Common myeloid progenitor, CD34-positive (primary cell): ENCODE measurements around the gene AKT1.

Experiments
- CTCF ChIA-PET: fragments of 350-600 bp; sonication (Branson Sonifier 250); formaldehyde crosslinking; loops from one replicate; lab custom pipeline; 2021; ENCODE audit warnings: antibody characterized with exemption; lab: Charles Lee
- POLR2A ChIA-PET: fragments of 350-600 bp; sonication (Branson Sonifier 250); formaldehyde crosslinking; loops from one replicate; lab custom pipeline; 2021; ENCODE audit warnings: antibody characterized with exemption; lab: Charles Lee
- DNase-seq, 3 donors: peaks; one replicate each; pipeline versions ENCODE4 v3.0.0 to v3.0.0-alpha.2; 2013
- H3K27ac ChIP-seq, 2 experiments: 1 replicate in 1 of 2; 2 replicates in 1 of 2; pipeline ENCODE4 v1.7.0; 2013; ENCODE audit warnings: inconsistent platforms in 2 of 2, low read length in 2 of 2, mild to moderate bottlenecking in 2 of 2, low read depth in 1 of 2, moderate library complexity in 1 of 2; ENCODE audit not compliant: severe bottlenecking in 2 of 2, insufficient read depth in 1 of 2, poor library complexity in 1 of 2
- H3K27me3 ChIP-seq, 5 experiments: replicated peaks in 2 of 5; 1 replicate in 3 of 5; 2 replicates in 2 of 5; pipeline versions ENCODE4 v1.6.1 to v1.7.0; 2013; ENCODE audit warnings: low read length in 4 of 5, mild to moderate bottlenecking in 2 of 5, moderate library complexity in 2 of 5, inconsistent platforms in 1 of 5; ENCODE audit not compliant: insufficient read depth in 5 of 5, control insufficient read depth in 4 of 5
- H3K36me3 ChIP-seq, 4 experiments: 1 replicate in 2 of 4; 2 replicates in 2 of 4; pipeline versions ENCODE4 v1.6.1 to v1.7.0; 2013; ENCODE audit warnings: low read length in 3 of 4, control low read depth in 1 of 4, mild to moderate bottlenecking in 1 of 4; ENCODE audit not compliant: control insufficient read depth in 4 of 4, insufficient read depth in 4 of 4
- H3K4me1 ChIP-seq, 4 experiments: 1 replicate in 3 of 4; 2 replicates in 1 of 4; pipeline versions ENCODE4 v1.6.1 to v1.7.1; 2013; ENCODE audit warnings: low read length in 3 of 4, mild to moderate bottlenecking in 3 of 4, control low read depth in 1 of 4, inconsistent platforms in 1 of 4, moderate library complexity in 1 of 4; ENCODE audit not compliant: control insufficient read depth in 4 of 4, insufficient read depth in 4 of 4; ENCODE audit errors: control extremely low read depth in 1 of 4
- H3K4me3 ChIP-seq, 7 experiments: 1 replicate in 4 of 7; 2 replicates in 3 of 7; pipeline versions ENCODE4 v1.5.1 to v1.7.0; 2013; ENCODE audit warnings: mild to moderate bottlenecking in 7 of 7, low read length in 6 of 7, moderate library complexity in 6 of 7, inconsistent platforms in 2 of 7, low read depth in 2 of 7, control low read depth in 1 of 7; ENCODE audit not compliant: insufficient read depth in 4 of 7, control insufficient read depth in 1 of 7; ENCODE audit errors: extremely low read depth in 1 of 7
- H3K9me3 ChIP-seq, 5 experiments: 1 replicate in 4 of 5; 2 replicates in 1 of 5; pipeline versions ENCODE4 v1.6.1 to v1.7.1; 2013; ENCODE audit warnings: low read length in 4 of 5, mild to moderate bottlenecking in 2 of 5, inconsistent platforms in 1 of 5, low read depth in 1 of 5, moderate library complexity in 1 of 5; ENCODE audit not compliant: control insufficient read depth in 4 of 5, insufficient read depth in 2 of 5; ENCODE audit errors: control extremely low read depth in 1 of 5
- WGBS: methylation state at CpG from one replicate; pipeline ENCODE4 v1.1.5; 2013; ENCODE audit not compliant: insufficient coverage; 5-methylcytosine and 5-hydroxymethylcytosine counted together

AKT1 gene

DNA sequence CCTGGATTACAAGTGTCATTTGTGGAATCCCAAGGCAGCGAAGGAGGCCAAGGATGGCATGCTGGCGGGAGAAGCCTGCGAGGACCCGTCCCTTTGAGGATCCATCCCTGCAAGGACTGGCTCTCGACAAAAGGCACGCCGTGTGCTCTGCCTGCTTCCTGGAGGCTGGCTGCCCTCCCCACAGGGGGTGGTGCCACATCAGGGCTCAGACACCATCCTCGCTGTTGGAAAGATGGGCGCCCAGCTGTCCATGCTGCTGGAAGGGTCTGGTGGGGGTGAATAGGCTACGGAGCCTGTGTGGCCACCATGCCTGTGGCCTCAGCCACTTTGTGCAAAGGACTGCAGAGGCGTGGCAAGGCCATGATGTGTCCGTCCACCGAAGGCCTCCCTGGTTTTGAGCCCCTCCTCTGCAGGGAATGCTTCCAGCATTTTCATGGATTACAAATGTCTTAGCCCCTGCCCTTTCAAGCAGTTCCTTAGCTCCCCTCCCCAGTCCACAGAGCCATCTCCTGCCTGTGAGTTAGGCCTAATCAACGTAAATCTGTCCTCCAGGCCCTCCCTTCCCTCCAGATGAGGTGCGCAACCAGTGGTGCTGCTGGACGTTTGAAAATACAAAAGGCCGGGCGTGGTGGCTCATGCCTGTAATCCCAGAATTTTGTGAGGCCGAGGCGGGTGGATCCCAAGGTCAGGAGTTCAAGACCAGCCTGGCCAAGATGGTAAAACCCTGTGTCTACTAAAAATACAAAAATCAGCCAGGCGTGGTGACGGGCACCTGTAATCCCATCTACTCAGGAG, 27.5 kb upstream of the AKT1 start:
- H3K36me3 ChIP-seq: peaks cover 0 to 6% (median 1%) of the 10 kb centered on the region in 4 experiments
- peaks cover 0 to 23% (median 20%) of the 10 kb centered on the region in 4 experiments for H3K4me1 ChIP-seq
- no peak overlapping the region for H3K27ac ChIP-seq
- 92% methylated on average over 21 of the region's 22 CpGs for WGBS
- POLR2A ChIA-PET: no interaction called here
- CTCF ChIA-PET: interaction anchor here (1.3 to 2.6 kb wide), 2 partner anchors 50 to 54 kb away, joined by 4 to 7 read pairs; no protein-coding TSS in a partner anchor
- peaks cover 0 to 2% (median 0%) of the 10 kb centered on the region in 5 experiments for H3K9me3 ChIP-seq
- no peak overlapping the region for H3K4me3 ChIP-seq
- H3K27me3 ChIP-seq: peaks cover 0 to 23% (median 4%) of the 10 kb centered on the region in 5 experiments
- DNase-seq: no peak

DNA sequence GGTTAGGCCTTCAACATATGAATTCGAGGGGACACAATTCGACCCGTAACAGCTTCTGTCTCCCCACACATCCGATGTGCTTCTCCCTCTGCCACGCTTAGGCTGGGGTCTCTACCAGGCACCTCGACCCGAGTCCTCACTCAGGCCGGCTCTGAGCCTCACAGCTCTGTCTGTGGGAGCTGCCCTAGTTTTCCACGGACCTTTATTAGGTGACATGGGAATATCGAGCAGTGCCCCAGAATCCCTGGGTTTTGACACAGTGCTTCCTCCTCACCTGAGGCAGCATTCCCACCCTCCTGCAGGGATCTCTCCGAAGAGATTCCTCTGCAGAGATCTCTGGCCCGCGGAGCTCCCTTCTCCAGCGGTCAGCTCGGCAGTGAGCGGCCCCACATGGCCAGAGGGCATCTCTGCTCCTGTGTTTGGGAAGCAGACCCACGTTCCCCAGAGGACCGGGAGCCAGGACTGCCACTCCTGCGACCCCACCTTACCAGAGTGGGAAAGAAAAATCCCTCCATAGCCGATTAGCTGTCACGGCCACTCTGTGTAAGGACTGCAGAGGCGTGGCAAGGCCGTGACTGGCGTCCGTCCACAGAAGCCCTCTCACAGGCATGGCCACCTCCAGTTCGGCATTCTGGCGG, 26.5 kb upstream of the AKT1 start:
- DNase-seq: no peak
- Histone ChIP-seq H3K27ac (no peak overlapping the region), H3K4me3 (no peak overlapping the region), H3K4me1 (peaks cover 0 to 14% (median 12%) of the 10 kb centered on the region in 4 experiments), H3K36me3 (peaks cover 0 to 6% (median 1%) of the 10 kb centered on the region in 4 experiments), H3K9me3 (peaks cover 0 to 2% (median 0%) of the 10 kb centered on the region in 5 experiments), H3K27me3 (peaks cover 0 to 19% (median 3%) of the 10 kb centered on the region in 5 experiments)
- POLR2A ChIA-PET: no interaction called here
- CTCF ChIA-PET: interaction anchor here (0.7 to 2.6 kb wide), 5 partner anchors 11 to 53 kb away, joined by 3 to 7 read pairs (median 4); no protein-coding TSS in a partner anchor
- 99% methylated on average over 23 of the region's 27 CpGs for WGBS

DNA sequence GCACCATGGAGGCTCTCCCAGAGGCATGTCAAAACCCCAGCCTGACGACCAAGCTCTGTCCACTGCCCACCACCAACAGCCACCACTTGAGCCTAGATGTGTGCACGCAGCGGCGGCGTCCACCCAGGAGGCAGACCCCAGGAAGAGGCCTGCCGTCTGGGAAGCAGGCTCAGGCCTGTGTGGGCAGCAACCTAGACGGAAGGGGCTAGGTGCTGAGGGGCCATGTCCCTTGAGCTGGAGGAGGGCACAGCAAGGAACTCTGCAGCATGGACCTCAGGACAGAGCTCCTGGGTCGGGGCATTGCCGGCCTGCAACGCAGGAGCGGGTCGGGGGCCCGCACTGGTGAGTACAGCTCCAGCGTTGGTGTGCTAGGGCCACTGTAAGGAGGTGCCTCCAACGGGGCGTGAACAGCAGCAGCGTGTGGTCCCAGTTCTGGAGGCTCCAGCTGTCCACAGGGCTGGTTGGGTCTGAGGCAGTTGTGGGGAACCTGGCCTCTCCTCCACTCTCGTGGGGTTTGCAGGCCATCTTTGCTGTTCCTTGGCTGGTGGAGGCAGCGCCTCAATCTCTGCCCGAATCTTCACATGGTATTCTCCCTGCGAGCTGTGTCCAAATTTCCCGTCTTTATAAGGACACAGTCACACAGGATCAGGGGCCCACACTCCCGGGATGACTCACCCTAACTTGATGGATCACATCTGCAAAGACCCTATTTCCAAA, 25.8 kb upstream of the AKT1 start:
- Histone ChIP-seq H3K36me3 (peaks cover 0 to 6% (median 1%) of the 10 kb centered on the region in 4 experiments), H3K4me1 (peaks cover 0 to 16% (median 15%) of the 10 kb centered on the region in 4 experiments), H3K27ac (no peak overlapping the region), H3K4me3 (no peak overlapping the region), H3K9me3 (peaks cover 0 to 2% (median 0%) of the 10 kb centered on the region in 5 experiments), H3K27me3 (peaks cover 0 to 19% (median 3%) of the 10 kb centered on the region in 5 experiments)
- 95% methylated on average over 18 of the region's 23 CpGs for WGBS
- ChIA-PET CTCF (interaction anchor here (0.6 to 2.6 kb wide), 5 partner anchors 10 to 53 kb away, joined by 3 to 7 read pairs (median 4); no protein-coding TSS in a partner anchor), POLR2A (no interaction called here)
- DNase-seq: no peak

DNA sequence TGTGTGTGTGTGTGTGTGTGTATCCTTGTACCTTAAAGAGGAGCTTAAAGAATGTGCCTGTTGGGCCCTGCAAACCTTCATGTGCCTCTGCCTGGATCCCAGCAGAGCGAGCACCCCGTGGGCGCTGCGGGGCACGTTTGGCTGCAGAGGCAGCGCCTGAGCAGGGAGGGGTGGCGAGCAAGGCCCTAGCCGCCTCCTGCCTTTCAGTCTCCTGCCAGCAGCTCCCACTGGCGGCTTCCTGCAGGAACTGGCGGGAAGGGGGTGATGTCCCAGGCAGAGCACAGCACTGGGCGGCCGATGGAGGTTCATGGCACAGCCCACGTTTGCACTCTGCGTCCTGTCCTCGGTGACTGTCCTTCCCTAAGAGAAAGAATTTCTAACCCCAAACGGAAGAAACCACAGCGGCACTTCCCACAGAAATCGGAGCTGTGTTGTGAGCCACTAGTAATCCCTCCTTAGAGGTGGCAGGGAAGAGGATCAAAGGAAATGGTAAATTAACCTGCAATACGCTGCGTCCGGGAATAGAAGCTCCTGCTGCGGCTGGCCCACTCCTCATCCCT, 25.2 kb upstream of the AKT1 start:
- CTCF ChIA-PET: interaction anchor here (0.6 to 2.6 kb wide), 4 partner anchors 10 to 50 kb away, joined by 4 to 7 read pairs (median 6); no protein-coding TSS in a partner anchor

DNA sequence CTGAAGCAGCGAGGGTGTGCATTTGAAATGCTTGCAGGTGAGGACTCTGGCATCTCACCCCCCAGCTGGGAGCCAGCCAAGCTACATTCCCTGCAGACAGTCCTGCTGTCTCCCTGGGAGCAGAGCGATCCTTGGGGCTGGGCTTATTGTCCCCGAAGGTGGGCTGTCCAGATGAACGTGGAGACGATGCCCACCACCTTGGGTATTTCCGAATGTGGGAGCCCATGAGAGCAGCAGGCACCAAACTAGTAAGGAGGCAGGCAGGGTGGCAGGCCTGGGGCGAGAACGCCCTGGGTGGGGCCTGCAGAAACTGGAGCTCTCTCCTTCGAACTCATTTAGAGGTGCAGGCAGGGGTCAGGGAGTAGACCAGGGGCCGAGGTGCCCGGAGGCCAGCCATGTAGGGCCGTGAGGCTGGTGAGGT, 23.8 kb upstream of the AKT1 start:
- no peak for DNase-seq
- Histone ChIP-seq H3K4me3 (no peak overlapping the region), H3K4me1 (peaks cover 0 to 21% (median 18%) of the 10 kb centered on the region in 4 experiments), H3K9me3 (no peaks in the 10 kb centered on the region), H3K27me3 (peaks cover 0 to 2% (median 0%) of the 10 kb centered on the region in 5 experiments), H3K36me3 (peaks cover 0 to 6% (median 1%) of the 10 kb centered on the region in 4 experiments), H3K27ac (no peak overlapping the region)
- ChIA-PET POLR2A (no interaction called here), CTCF (interaction anchor here (0.6 to 1.5 kb wide), 4 partner anchors 32 to 71 kb away, joined by 3 to 4 read pairs (median 3); no protein-coding TSS in a partner anchor)
- WGBS: 100% methylated on average over 9 of the region's 12 CpGs

More for the DNA sequence above, 25.2 kb upstream of the AKT1 start:
- POLR2A ChIA-PET: no interaction called here
- no peak overlapping the region for H3K27ac ChIP-seq
- peaks cover 0 to 6% (median 1%) of the 10 kb centered on the region in 4 experiments for H3K36me3 ChIP-seq
- H3K9me3 ChIP-seq: peaks cover 0 to 2% (median 0%) of the 10 kb centered on the region in 5 experiments
- peaks cover 0 to 14% (median 3%) of the 10 kb centered on the region in 5 experiments for H3K27me3 ChIP-seq
- no peak for DNase-seq
- WGBS: 84% methylated on average over 21 of the region's 22 CpGs
- no peak overlapping the region for H3K4me3 ChIP-seq
- H3K4me1 ChIP-seq: peaks cover 0 to 14% (median 12%) of the 10 kb centered on the region in 4 experiments

DNA sequence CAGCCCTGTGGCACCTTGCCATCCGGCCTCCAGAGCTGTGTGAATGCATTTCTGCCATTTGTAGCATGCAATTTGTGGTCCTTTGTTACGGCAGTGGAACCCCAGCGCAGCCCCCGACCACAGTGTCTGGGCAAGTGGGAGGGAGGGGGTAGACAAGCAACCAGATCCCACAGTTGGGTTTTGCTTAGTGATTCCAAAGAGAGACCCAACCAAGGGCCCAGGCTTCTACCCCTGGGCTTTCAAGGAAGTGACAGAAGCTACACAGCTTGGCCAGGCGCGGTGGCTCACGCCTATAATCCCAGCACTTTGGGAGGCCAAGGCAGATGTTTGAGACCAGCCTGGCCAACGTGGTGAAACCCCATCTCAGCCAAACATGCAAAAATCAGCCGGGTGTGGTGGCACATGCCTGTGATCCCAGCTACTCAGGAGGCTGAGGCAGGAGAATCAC, 23.2 kb upstream of the AKT1 start:
- CTCF ChIA-PET: interaction anchor here (0.6 to 1.7 kb wide), 4 partner anchors 46 to 70 kb away, joined by 3 to 4 read pairs (median 4); no protein-coding TSS in a partner anchor
- POLR2A ChIA-PET: no interaction called here
- 98% methylated on average over 7 of the region's 9 CpGs for WGBS

More for the DNA sequence above, 23.2 kb upstream of the AKT1 start:
- Histone ChIP-seq H3K27me3 (no peaks in the 10 kb centered on the region), H3K4me1 (peaks cover 0 to 21% (median 18%) of the 10 kb centered on the region in 4 experiments), H3K9me3 (no peaks in the 10 kb centered on the region), H3K4me3 (no peak overlapping the region), H3K36me3 (peaks cover 0 to 6% (median 2%) of the 10 kb centered on the region in 4 experiments), H3K27ac (no peak overlapping the region)
- no peak for DNase-seq
